ENCODE measurements around the gene MED6.
A peak's percentile ranks its signal among the peaks of the same experiment; 100 is the strongest.

- peak; percentile 91 for TF ChIP-seq POLR2AphosphoS5 (IDR thresholded peaks at IDR 0.05)
- no peak for TF ChIP-seq EZH2 (IDR thresholded peaks at IDR 0.05; ENCODE audit: borderline replicate concordance, insufficient read depth, low read length, poor library complexity, severe bottlenecking)
- TF ChIP-seq RAD21 (conservative IDR thresholded peaks at IDR 0.05), result peak; percentile 37
- TF ChIP-seq CTCF (IDR thresholded peaks at IDR 0.05; ENCODE audit: poor library complexity, severe bottlenecking), result no peak
- peak; percentile 57 for TF ChIP-seq SMC3 (conservative IDR thresholded peaks at IDR 0.05; ENCODE audit: poor library complexity)
- peak; percentile 81 for TF ChIP-seq REST (IDR thresholded peaks at IDR 0.05; ENCODE audit: borderline replicate concordance)
- peak; percentile 80 for TF ChIP-seq MXI1 (conservative IDR thresholded peaks at IDR 0.05; ENCODE audit: poor library complexity, severe bottlenecking)
These were observed at the start of gene MED6 for GRCh38 chr14:70600382-70601157.
